GM21825 (cell line): ENCODE results near the gene KLF15.

Experiments
- ATAC-seq: cut with Tn5 transposase; IDR thresholded peaks from one replicate; pipeline ENCODE4 v1.9.1; 2021; ENCODE audit warnings: mild to moderate bottlenecking, moderate library complexity; ENCODE audit not compliant: unreplicated experiment

KLF15 gene

GRCh38 chr3:126307591-126308393 is 49.4 kb downstream of the KLF15 start:
- ATAC-seq = no peak

GRCh38 chr3:126306888-126307482 is 50.2 kb downstream of the KLF15 start:
- ATAC-seq = no peak

- ATAC-seq = no peak
These were observed 50.8 kb downstream of the KLF15 start for GRCh38 chr3:126306397-126306796.

- ATAC-seq = no peak
These were observed 51.8 kb downstream of the KLF15 start for GRCh38 chr3:126305427-126305826.

- ATAC-seq = no peak
These were observed 52.5 kb downstream of the KLF15 start for GRCh38 chr3:126304704-126305103.

GRCh38 chr3:126304291-126304690 is 52.9 kb downstream of the KLF15 start:
- no peak for ATAC-seq

- no peak for ATAC-seq
These were observed 53.9 kb downstream of the KLF15 start for GRCh38 chr3:126303272-126303671.

GRCh38 chr3:126300761-126301481 is 56.3 kb downstream of the KLF15 start:
- ATAC-seq = no peak

GRCh38 chr3:126300001-126300760 is 57.0 kb downstream of the KLF15 start:
- ATAC-seq = no peak

- no peak for ATAC-seq
These were observed 61.7 kb downstream of the KLF15 start for GRCh38 chr3:126295407-126295939.

GRCh38 chr3:126294211-126294808 is 62.9 kb downstream of the KLF15 start:
- ATAC-seq = no peak

- no peak for ATAC-seq
These were observed 63.7 kb downstream of the KLF15 start for GRCh38 chr3:126293370-126294082.
